Mesenchymal stem cell (in vitro differentiated cells and primary cell): ENCODE data around the gene SDR39U1.
"Not testable (repeated sequence)": the region's sequence is repeated elsewhere in the genome, so short reads cannot be mapped to it uniquely, and the experiment has no call there.

Experiments used
- DNase-seq: peaks from one replicate; pipeline ENCODE4 v3.0.0-alpha.2; 2013
- H2AFZ ChIP-seq: one replicate; pipeline ENCODE4 v1.6.1; 2013; ENCODE audit warnings: low read depth, mild to moderate bottlenecking, control low read depth, inconsistent platforms, low read length, moderate library complexity
- H2AK5ac ChIP-seq: 2 replicates; pipeline ENCODE4 v1.6.1; 2013; ENCODE audit warnings: low read length, moderate library complexity, mild to moderate bottlenecking, inconsistent platforms; ENCODE audit not compliant: severe bottlenecking
- H2BK120ac ChIP-seq: one replicate; pipeline ENCODE4 v1.6.1; 2013; ENCODE audit warnings: low read depth, mild to moderate bottlenecking, inconsistent platforms, low read length, moderate library complexity
- H2BK12ac ChIP-seq, 2 experiments: one replicate each; pipeline ENCODE4 v1.6.1; 2013; ENCODE audit warnings: inconsistent platforms in 2 of 2, low read length in 2 of 2, mild to moderate bottlenecking in 2 of 2, moderate library complexity in 2 of 2, control low read depth in 1 of 2
- H2BK15ac ChIP-seq: one replicate; pipeline ENCODE4 v1.6.1; 2013; ENCODE audit warnings: mild to moderate bottlenecking, low read depth, inconsistent platforms; ENCODE audit not compliant: poor library complexity, severe bottlenecking
- H2BK5ac ChIP-seq: 2 replicates; pipeline ENCODE4 v1.6.1; 2013; ENCODE audit warnings: low read depth, mild to moderate bottlenecking, low read length, control low read depth, inconsistent platforms; ENCODE audit not compliant: poor library complexity, severe bottlenecking
- H3K14ac ChIP-seq, 2 experiments: one replicate each; pipeline ENCODE4 v1.6.1; 2013; ENCODE audit warnings: inconsistent platforms in 2 of 2, low read length in 2 of 2, control low read depth in 1 of 2, mild to moderate bottlenecking in 1 of 2, moderate library complexity in 1 of 2
- H3K18ac ChIP-seq, 2 experiments: one replicate each; pipeline ENCODE4 v1.6.1; 2013; ENCODE audit warnings: inconsistent platforms in 2 of 2, low read length in 2 of 2, control low read depth in 1 of 2, low read depth in 1 of 2, mild to moderate bottlenecking in 1 of 2
- H3K23ac ChIP-seq, 2 experiments: one replicate each; pipeline ENCODE4 v1.6.1; 2013; ENCODE audit warnings: inconsistent platforms in 2 of 2, low read length in 2 of 2, mild to moderate bottlenecking in 2 of 2, moderate library complexity in 2 of 2, control low read depth in 1 of 2
- H3K27ac ChIP-seq: 2 replicates; pipeline ENCODE4 v1.5.1; 2013; ENCODE audit warnings: mild to moderate bottlenecking, moderate library complexity, low read length, control low read depth, inconsistent platforms; ENCODE audit not compliant: poor library complexity, severe bottlenecking
- H3K27me3 ChIP-seq, 2 experiments: 2 replicates each; pipeline versions ENCODE4 v1.6.1 to v1.7.0; 2013; ENCODE audit warnings: low read length in 2 of 2, mild to moderate bottlenecking in 2 of 2, moderate library complexity in 2 of 2, control low read depth in 1 of 2, inconsistent platforms in 1 of 2; ENCODE audit not compliant: control insufficient read depth in 1 of 2, insufficient read depth in 1 of 2
- H3K36me3 ChIP-seq, 2 experiments: 2 replicates each; pipeline versions ENCODE4 v1.6.1 to v1.7.0; 2013; ENCODE audit warnings: low read length in 2 of 2, control low read depth in 1 of 2, inconsistent platforms in 1 of 2, low read depth in 1 of 2, mild to moderate bottlenecking in 1 of 2; ENCODE audit not compliant: insufficient read depth in 2 of 2, control insufficient read depth in 1 of 2
- H3K4ac ChIP-seq, 2 experiments: one replicate each; pipeline ENCODE4 v1.6.1; 2013; ENCODE audit warnings: inconsistent platforms in 2 of 2, low read length in 2 of 2, mild to moderate bottlenecking in 2 of 2, moderate library complexity in 2 of 2, control low read depth in 1 of 2, low read depth in 1 of 2
- H3K4me1 ChIP-seq: 2 replicates; pipeline ENCODE4 v1.6.1; 2013; ENCODE audit warnings: low read depth, low read length, control low read depth; ENCODE audit not compliant: control insufficient read depth, insufficient read depth
- H3K4me2 ChIP-seq: 2 replicates; pipeline ENCODE4 v1.6.1; 2013; ENCODE audit warnings: low read length, mild to moderate bottlenecking, inconsistent platforms; ENCODE audit not compliant: poor library complexity, severe bottlenecking
- H3K4me3 ChIP-seq, 2 experiments: 2 replicates each; pipeline versions ENCODE4 v1.5.1 to v1.7.0; 2013; ENCODE audit warnings: low read length in 2 of 2, mild to moderate bottlenecking in 2 of 2, control low read depth in 1 of 2, low read depth in 1 of 2; ENCODE audit not compliant: insufficient read depth in 1 of 2
- H3K79me1 ChIP-seq: replicated peaks from 2 replicates; pipeline ENCODE4 v1.6.1; 2013; ENCODE audit warnings: mild to moderate bottlenecking, control low read depth, low read length, inconsistent platforms; ENCODE audit not compliant: poor library complexity, severe bottlenecking
- H3K9ac ChIP-seq: 2 replicates; pipeline ENCODE4 v1.7.0; 2013; ENCODE audit warnings: mild to moderate bottlenecking, low read length, moderate library complexity
- H3K9me3 ChIP-seq: 2 replicates; pipeline ENCODE4 v1.7.0; 2013; ENCODE audit warnings: mild to moderate bottlenecking, low read length; ENCODE audit not compliant: control insufficient read depth
- H4K8ac ChIP-seq: one replicate; pipeline ENCODE4 v1.6.1; 2013; ENCODE audit warnings: inconsistent platforms, mild to moderate bottlenecking, low read length, moderate library complexity
- H4K91ac ChIP-seq: one replicate; pipeline ENCODE4 v1.6.1; 2013; ENCODE audit warnings: mild to moderate bottlenecking, low read length, inconsistent platforms
- WGBS: methylation state at CpG from one replicate; pipeline ENCODE4 v1.1.7; 2013; ENCODE audit warnings: mixed read lengths; 5-methylcytosine and 5-hydroxymethylcytosine counted together

The SDR39U1 gene

DNA sequence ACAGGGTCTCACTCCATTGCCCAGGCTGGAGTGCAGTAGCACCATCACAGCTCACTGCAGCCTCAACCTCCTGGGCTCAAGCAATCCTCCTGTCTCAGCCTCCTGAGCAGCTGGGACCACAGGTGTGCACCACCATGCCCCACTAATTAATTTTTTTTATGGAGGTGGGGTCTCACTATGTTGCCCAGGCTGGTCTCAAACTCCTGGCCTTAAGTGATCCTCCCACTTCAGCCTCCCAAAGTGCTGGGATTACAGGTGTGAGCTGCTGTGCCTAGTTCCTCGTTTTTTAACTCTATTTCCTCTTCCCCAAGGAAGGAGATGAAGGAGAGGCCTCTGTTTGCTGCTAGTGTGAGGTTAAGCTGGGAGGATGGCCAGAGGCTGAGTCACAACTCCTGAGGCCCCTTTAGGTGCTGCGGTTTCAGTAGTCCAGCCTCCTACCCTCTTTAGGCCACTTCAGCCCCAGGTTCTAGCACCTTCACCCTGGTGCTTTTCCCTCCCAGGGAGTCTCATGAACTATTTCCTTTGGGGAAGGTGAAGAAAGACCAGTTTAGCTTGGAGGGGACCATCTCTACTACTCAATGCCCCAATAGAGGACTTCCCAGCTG is 40.2 kb upstream of the SDR39U1 start:
- not testable (repeated sequence) for H4K91ac ChIP-seq, H3K4ac ChIP-seq, H3K23ac ChIP-seq, H3K9ac ChIP-seq, H3K4me2 ChIP-seq, H3K27me3 ChIP-seq, H2AK5ac ChIP-seq, H3K4me3 ChIP-seq, H2BK120ac ChIP-seq, H2BK5ac ChIP-seq, H3K4me1 ChIP-seq, H3K79me1 ChIP-seq, H4K8ac ChIP-seq, H3K14ac ChIP-seq, H3K18ac ChIP-seq, H3K9me3 ChIP-seq, H3K27ac ChIP-seq, H2BK15ac ChIP-seq, H3K36me3 ChIP-seq, DNase-seq, H2BK12ac ChIP-seq, H2AFZ ChIP-seq
- 100% methylated on average over 1 of the region's 2 CpGs for WGBS

DNA sequence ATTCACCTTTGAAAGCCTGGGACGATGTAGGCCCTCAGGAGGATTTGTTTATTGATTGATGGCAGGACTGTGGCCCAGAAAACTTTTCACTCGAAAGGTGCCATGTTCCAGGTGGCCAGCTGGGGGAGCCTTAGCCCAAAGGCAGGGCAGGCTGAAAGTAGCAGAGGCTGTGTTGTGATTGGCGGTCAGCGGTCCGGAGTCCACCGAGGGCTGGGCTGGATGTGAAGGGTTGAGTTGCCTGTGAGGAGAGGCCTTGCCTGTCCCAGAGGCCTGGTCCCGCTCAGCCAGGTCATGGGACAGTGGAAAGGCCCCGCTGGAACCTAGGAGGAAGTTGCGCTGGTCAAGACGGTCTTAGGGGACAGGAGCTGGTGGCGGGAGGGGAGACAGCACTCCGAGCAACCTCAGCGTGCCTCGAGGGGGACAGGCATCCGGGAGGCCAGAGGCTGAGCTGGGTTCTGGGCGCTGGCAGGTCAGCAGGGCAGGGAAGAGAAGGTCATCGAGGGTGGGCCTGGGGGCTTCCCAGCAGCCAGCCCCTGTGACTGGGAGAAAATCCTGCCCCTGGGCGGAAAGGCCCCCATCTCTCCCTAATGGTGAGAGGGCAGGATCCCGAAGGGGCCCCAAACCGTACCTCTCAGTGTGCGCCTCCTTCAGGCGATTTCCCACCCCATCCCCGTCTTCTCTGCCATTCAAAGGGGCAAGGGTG is 39.2 kb upstream of the SDR39U1 start:
- Histone ChIP-seq H3K18ac (no peak overlapping the region), H3K23ac (no peak overlapping the region)
- 62% methylated on average over 23 of the region's 23 CpGs for WGBS

DNA sequence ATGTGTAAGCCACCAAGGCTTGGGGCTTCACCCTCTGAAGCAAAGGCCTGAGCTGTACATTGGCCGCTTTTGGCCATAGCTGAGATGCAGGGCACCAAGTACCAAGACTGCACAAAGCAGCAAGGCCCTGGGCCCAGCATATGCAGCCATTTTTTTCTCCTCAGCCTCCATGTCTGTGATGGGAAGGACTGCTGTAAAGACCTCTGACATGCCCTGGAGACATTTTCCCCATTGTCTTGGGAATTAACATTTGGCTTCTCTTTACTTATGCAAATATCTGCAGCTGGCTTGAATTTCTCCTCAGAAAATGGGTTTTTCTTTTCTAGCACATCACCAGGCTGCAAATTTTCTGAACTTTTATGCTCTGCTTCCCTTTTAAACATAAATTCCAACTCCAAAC is 37.4 kb upstream of the SDR39U1 start:
- not testable (repeated sequence) for H3K4me1 ChIP-seq, H3K23ac ChIP-seq, DNase-seq, H3K4me3 ChIP-seq, H3K9me3 ChIP-seq, H4K91ac ChIP-seq, H2BK15ac ChIP-seq, H2AFZ ChIP-seq, H4K8ac ChIP-seq, H3K4me2 ChIP-seq, H3K27me3 ChIP-seq, H3K79me1 ChIP-seq, H3K4ac ChIP-seq, H2AK5ac ChIP-seq, H2BK12ac ChIP-seq, H2BK120ac ChIP-seq, H2BK5ac ChIP-seq, H3K14ac ChIP-seq, H3K27ac ChIP-seq, H3K9ac ChIP-seq, H3K18ac ChIP-seq, H3K36me3 ChIP-seq
- 6% methylated on average over 1 of the region's 1 CpG for WGBS

More for the DNA sequence above, 39.2 kb upstream of the SDR39U1 start:
- Histone ChIP-seq H3K27me3 (no peaks in the 10 kb centered on the region), H3K4me2 (no peak overlapping the region), H3K36me3 (no peaks in the 10 kb centered on the region), H2BK5ac (no peak overlapping the region), H3K4me1 (peaks cover 3% of the 10 kb centered on the region), H2BK120ac (no peak overlapping the region), H2AFZ (no peak overlapping the region), H4K91ac (no peak overlapping the region), H3K14ac (no peak overlapping the region), H3K79me1 (no peaks in the 10 kb centered on the region), H4K8ac (no peak overlapping the region), H3K9ac (no peak overlapping the region), H2BK15ac (no peak overlapping the region), H3K9me3 (no peaks in the 10 kb centered on the region), H2AK5ac (no peak overlapping the region), H3K4me3 (peak overlapping the region in 1 of 2 experiments; percentile 8), H3K4ac (no peak overlapping the region), H3K27ac (no peak overlapping the region), H2BK12ac (no peak overlapping the region)
- no peak for DNase-seq

DNA sequence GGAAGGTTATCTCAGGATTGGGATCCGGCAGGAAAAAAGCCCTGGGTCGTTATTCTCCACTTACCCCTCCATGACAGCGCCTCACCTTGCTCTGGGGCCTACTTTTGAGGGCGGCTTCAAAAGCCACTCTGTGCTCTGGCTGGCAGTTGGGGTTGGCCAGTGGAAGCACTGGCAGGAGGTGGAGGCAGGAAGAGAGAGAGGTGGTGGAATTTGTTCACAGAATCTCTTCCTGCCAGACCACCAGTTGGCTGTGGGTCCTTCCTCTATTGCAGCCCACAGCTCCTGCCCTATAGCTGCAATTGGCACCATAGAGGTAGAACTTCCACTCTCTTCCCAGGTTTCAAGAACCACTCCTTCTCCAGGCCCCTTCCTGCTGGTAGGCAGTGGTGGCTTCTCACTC is 32.7 kb upstream of the SDR39U1 start:
- H4K91ac ChIP-seq: no peak overlapping the region
- no peak for DNase-seq
- H4K8ac ChIP-seq: no peak overlapping the region
- no peak overlapping the region for H2BK120ac ChIP-seq
- H3K79me1 ChIP-seq: no peaks in the 10 kb centered on the region
- H2BK15ac ChIP-seq: no peak overlapping the region
- no peak overlapping the region for H3K9ac ChIP-seq
- H3K9me3 ChIP-seq: no peaks in the 10 kb centered on the region
- H3K4me1 ChIP-seq: no peaks in the 10 kb centered on the region
- H3K18ac ChIP-seq: no peak overlapping the region
- no peak overlapping the region for H3K4me2 ChIP-seq
- H2BK5ac ChIP-seq: no peak overlapping the region
- no peak overlapping the region for H3K4me3 ChIP-seq
- no peaks in the 10 kb centered on the region for H3K36me3 ChIP-seq
- H3K14ac ChIP-seq: no peak overlapping the region
- H3K27me3 ChIP-seq: no peaks in the 10 kb centered on the region
- H3K27ac ChIP-seq: no peak overlapping the region
- H3K4ac ChIP-seq: no peak overlapping the region
- H2AK5ac ChIP-seq: no peak overlapping the region
- no peak overlapping the region for H2BK12ac ChIP-seq
- H2AFZ ChIP-seq: no peak overlapping the region
- no peak overlapping the region for H3K23ac ChIP-seq
- 96% methylated on average over 4 of the region's 4 CpGs for WGBS
